IMR-90 (cell line): ENCODE measurements around the gene PDE4B.

Experiments
- BHLHE40 ChIP-seq: fragments of 150-350 bp; IDR thresholded peaks from 2 replicates; pipeline ENCODE4 v1.6.1; 2016; ENCODE audit warnings: mild to moderate bottlenecking, low read depth, low read length
- CEBPB ChIP-seq: IDR thresholded peaks from 2 replicates; pipeline ENCODE4 v1.6.1; 2012; ENCODE audit warnings: low read depth, low read length, improper control_type of control experiment
- CTCF ChIP-seq: conservative IDR thresholded peaks from 2 replicates; pipeline ENCODE4 v1.5.1; 2012; ENCODE audit warnings: mild to moderate bottlenecking, low read depth, low read length, improper control_type of control experiment
- MAFK ChIP-seq: IDR thresholded peaks from 2 replicates; pipeline ENCODE4 v1.6.1; 2012; ENCODE audit warnings: low read depth, low read length, improper control_type of control experiment
- POLR2A ChIP-seq: IDR thresholded peaks from 2 replicates; pipeline ENCODE4 v1.6.1; 2012; ENCODE audit warnings: mild to moderate bottlenecking, low read depth, low read length
- USF2 ChIP-seq: fragments of 150-350 bp; IDR thresholded peaks from 2 replicates; pipeline ENCODE4 v1.6.1; 2017; ENCODE audit warnings: mild to moderate bottlenecking, antibody characterized with exemption, low read length, low read depth

- TF ChIP-seq MAFK (no peak), CTCF (no peak), POLR2A (no peak), CEBPB (no peak), USF2 (no peak), BHLHE40 (no peak)
Measured at GRCh38 chr1:66250075-66250474, 457.4 kb downstream of the PDE4B start.
